Prostate gland (tissue), 2 donors: ENCODE measurements around the gene TOMM7. TPM values are rescaled to one million over a fixed set of nuclear protein-coding genes. Genes with fewer than 3 reads are reported as not detected.

Experiments
- DNase-seq: peaks from one replicate; pipeline ENCODE4 v3.0.0-alpha.2; 2019; ENCODE audit warnings: low spot score
- H3K27ac ChIP-seq, 2 donors: fragments of 200-600 bp; sonication (generic); 2 replicates each; pipeline ENCODE4 v1.5.1; 2017 to 2019
- H3K27me3 ChIP-seq: fragments of 200-600 bp; sonication (generic); replicated peaks from 2 replicates; pipeline ENCODE4 v1.5.1; 2019; ENCODE audit not compliant: insufficient read depth
- H3K36me3 ChIP-seq, 2 donors: fragments of 200-600 bp; sonication (generic); 1 replicate in 1 of 2; 2 replicates in 1 of 2; pipeline versions ENCODE4 v1.5.1 to v1.8.1; 2017 to 2019
- H3K4me1 ChIP-seq: fragments of 200-600 bp; sonication (generic); replicated peaks from 2 replicates; pipeline ENCODE4 v1.5.1; 2019
- H3K4me3 ChIP-seq, 2 donors: fragments of 200-600 bp; sonication (generic); 2 replicates each; pipeline ENCODE4 v1.5.1; 2017 to 2019
- H3K9me3 ChIP-seq: fragments of 200-600 bp; sonication (generic); 2 replicates; pipeline ENCODE4 v1.5.1; 2017
- POLR2A ChIP-seq: fragments of 450-650 bp; IDR thresholded peaks from one replicate; pipeline ENCODE4 v1.6.1; 2016; ENCODE audit warnings: antibody characterized with exemption, mild to moderate bottlenecking
- POLR2AphosphoS5 ChIP-seq: sonication (generic); formaldehyde crosslinking; IDR thresholded peaks from one replicate; pipeline ENCODE4 v1.6.1; 2017; ENCODE audit warnings: antibody characterized with exemption
- WGBS: methylation state at CpG from one replicate; pipeline ENCODE4 v1.1.5; 2018; 5-methylcytosine and 5-hydroxymethylcytosine counted together
- intact Hi-C: fragments of 100-400 bp; cut with DNase I; formaldehyde crosslinking; loops from one replicate; pipeline ENCODE4 v1.14.2; 2022
- total RNA-seq, 2 donors: library from RNA; depleted of rRNA; stranded (reverse); fragments of >200 nt; gene quantifications; one replicate each; pipeline ENCODE4 v1.1.0, GENCODE V29; 2016
- TF ChIP-seq, protein P1 (sequence below), 4 experiments: fragments of 200-600 bp in 2 of 4; fragments of 450-650 bp in 2 of 4; sonication (generic) in 2 of 4; IDR thresholded peaks; 1 replicate in 3 of 4; 2 replicates in 1 of 4; pipeline ENCODE4 v1.5.1; 2016 to 2019; ENCODE audit warnings: antibody characterized with exemption in 4 of 4, mild to moderate bottlenecking in 2 of 4, moderate library complexity in 2 of 4

TOMM7 gene
- total RNA-seq, 2 donors from 2014 or later = 124 to 190 TPM

DNA sequence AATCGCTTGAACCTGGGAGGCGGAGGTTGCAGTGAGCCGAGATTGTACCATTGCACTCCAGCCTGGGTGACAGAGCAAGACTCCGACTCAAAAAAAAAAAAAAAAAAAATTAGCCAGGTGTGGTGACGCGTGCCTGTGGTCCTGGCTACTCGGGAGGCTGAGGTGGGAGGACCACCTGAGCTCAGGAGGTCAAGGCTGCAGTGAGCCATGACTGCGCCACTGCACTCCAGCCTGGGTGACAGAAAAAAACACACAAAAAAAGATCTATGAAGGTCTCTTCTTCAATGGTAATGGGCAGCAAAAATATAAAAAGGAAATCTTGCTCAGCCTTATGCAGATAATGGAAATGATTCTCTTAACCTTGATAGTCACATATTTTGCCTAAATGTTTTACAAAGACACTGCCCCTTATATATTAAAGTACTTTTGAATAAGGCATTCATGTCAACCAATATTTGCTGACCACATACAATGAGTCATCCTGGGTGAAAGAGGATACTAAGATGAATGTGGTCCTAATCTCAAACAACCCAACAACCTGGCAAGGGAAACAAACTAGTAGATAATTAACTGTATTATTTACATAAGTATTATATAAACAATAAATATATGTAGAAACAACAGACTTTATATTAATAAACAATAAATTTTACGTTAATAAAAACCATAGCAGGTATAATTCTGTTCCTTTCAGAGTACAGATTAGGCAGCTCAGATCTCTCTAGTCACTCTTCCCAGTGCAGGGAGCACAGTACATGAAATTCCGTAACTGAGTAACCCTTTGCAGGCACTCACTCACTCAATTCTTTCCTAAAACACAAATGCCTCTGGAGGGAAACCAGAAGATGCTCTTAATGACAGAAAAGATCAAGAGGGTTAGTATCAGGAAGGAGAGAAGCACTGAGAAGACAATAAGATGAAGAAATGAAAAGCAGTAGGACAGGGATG is 8.1 kb downstream of the TOMM7 start:
- no peak for DNase-seq
- no peak overlapping the region for H3K4me3 ChIP-seq
- 92% methylated on average over 10 of the region's 10 CpGs for WGBS

DNA sequence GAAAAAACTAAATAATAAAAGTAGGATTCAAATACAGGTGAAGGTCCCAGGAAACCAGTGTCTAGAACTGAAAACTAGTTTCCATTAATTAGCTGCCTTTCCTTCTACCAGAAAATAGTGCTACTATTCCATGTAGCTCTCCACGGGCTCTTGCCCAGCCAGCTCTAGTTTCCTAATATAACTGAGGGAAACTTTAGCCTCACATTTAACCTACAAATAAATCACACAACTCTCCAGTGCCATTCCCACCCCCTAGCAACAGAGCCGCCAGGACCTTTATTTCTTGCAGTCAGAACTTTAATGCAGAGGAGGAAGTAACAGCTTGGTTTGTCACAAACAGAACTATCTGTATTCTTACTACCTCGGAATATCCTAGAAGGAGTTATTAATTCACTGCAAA is 10.3 kb downstream of the TOMM7 start:
- 78% methylated on average over 3 of the region's 3 CpGs for WGBS
- no peaks in the 10 kb centered on the region for H3K36me3 ChIP-seq

More for the DNA sequence above, 8.1 kb downstream of the TOMM7 start:
- Histone ChIP-seq H3K27me3 (no peaks in the 10 kb centered on the region), H3K27ac (no peak overlapping the region), H3K36me3 (no peaks in the 10 kb centered on the region), H3K4me1 (no peaks in the 10 kb centered on the region), H3K9me3 (no peaks in the 10 kb centered on the region)
- TF ChIP-seq POLR2AphosphoS5 (no peak), POLR2A (no peak)
- TF ChIP-seq, protein P1, sequence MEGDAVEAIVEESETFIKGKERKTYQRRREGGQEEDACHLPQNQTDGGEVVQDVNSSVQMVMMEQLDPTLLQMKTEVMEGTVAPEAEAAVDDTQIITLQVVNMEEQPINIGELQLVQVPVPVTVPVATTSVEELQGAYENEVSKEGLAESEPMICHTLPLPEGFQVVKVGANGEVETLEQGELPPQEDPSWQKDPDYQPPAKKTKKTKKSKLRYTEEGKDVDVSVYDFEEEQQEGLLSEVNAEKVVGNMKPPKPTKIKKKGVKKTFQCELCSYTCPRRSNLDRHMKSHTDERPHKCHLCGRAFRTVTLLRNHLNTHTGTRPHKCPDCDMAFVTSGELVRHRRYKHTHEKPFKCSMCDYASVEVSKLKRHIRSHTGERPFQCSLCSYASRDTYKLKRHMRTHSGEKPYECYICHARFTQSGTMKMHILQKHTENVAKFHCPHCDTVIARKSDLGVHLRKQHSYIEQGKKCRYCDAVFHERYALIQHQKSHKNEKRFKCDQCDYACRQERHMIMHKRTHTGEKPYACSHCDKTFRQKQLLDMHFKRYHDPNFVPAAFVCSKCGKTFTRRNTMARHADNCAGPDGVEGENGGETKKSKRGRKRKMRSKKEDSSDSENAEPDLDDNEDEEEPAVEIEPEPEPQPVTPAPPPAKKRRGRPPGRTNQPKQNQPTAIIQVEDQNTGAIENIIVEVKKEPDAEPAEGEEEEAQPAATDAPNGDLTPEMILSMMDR (IDR thresholded peaks at IDR 0.05) = no peak
- intact Hi-C loops = no loop called here

DNA sequence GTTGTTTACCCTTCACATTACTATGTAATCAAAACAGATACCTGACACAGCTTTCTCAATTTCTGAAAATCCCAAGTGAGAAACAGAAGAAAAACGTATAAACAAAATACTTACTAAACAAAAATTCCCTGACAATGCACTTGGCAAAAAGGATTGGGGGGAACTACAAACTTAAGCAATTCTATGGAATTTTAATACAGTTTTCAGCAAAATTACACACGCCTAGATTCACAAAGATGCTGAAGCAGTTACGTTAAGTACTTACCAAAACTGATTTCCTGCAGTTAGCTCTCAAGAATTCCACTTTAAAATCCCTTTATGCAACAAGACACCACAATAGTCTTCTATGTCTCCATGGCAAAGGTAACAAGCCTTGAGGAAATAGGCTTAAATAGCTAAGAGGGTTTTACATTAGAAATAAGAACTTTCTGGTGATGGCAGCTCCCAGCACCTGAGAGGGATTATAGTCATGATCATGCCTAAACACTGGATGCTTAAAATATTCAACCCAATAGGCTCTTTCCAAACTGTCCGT is 10.8 kb downstream of the TOMM7 start:
- Histone ChIP-seq H3K36me3 (no peaks in the 10 kb centered on the region), H3K9me3 (no peaks in the 10 kb centered on the region)
- intact Hi-C loops = no loop called here

More for the DNA sequence above, 10.3 kb downstream of the TOMM7 start:
- Histone ChIP-seq H3K27ac (no peak overlapping the region), H3K27me3 (no peaks in the 10 kb centered on the region), H3K9me3 (no peaks in the 10 kb centered on the region), H3K4me3 (no peak overlapping the region), H3K4me1 (no peaks in the 10 kb centered on the region)
- TF ChIP-seq, protein P1 (IDR thresholded peaks at IDR 0.05) = no peak
- TF ChIP-seq POLR2AphosphoS5 = no peak
- no peak for TF ChIP-seq POLR2A
- intact Hi-C loops = no loop called here
- DNase-seq = no peak

GRCh38 chr7:22810843-22811242 is 11.8 kb downstream of the TOMM7 start:
- H3K27ac ChIP-seq = no peak overlapping the region
- no peak for DNase-seq
- 100% methylated on average over 1 of the region's 1 CpG for WGBS
- intact Hi-C loops = no loop called here
- TF ChIP-seq POLR2AphosphoS5 = no peak
- no peak for TF ChIP-seq POLR2A
- TF ChIP-seq, protein P1 (IDR thresholded peaks at IDR 0.05) = no peak
- H3K9me3 ChIP-seq = no peaks in the 10 kb centered on the region
- H3K4me3 ChIP-seq = no peak overlapping the region
- no peaks in the 10 kb centered on the region for H3K36me3 ChIP-seq
- H3K27me3 ChIP-seq = no peaks in the 10 kb centered on the region
- no peaks in the 10 kb centered on the region for H3K4me1 ChIP-seq

More for the DNA sequence above, 10.8 kb downstream of the TOMM7 start:
- 85% methylated on average over 4 of the region's 4 CpGs for WGBS
- Histone ChIP-seq H3K4me3 (no peak overlapping the region), H3K27me3 (no peaks in the 10 kb centered on the region), H3K4me1 (no peaks in the 10 kb centered on the region), H3K27ac (no peak overlapping the region)
- TF ChIP-seq POLR2A (no peak), POLR2AphosphoS5 (no peak)
- TF ChIP-seq, protein P1 (IDR thresholded peaks at IDR 0.05) = no peak
- no peak for DNase-seq
